Erythroblast (primary cell): ENCODE results near the gene GALNT11.

Experiments used
- GATA1 ChIP-seq: IDR thresholded peaks from 2 replicates; pipeline ENCODE4 v1.6.1; 2011; ENCODE audit warnings: low read depth, mild to moderate bottlenecking, control low read depth, low read length, moderate library complexity
- POLR2A ChIP-seq: IDR thresholded peaks from 2 replicates; pipeline ENCODE4 v1.6.1; 2011; ENCODE audit warnings: mild to moderate bottlenecking, low read length

- no peak for TF ChIP-seq POLR2A
- no peak for TF ChIP-seq GATA1
Observed at GRCh38 chr7:152117356-152117755, 91.9 kb downstream of the GALNT11 start.
